ENCODE data around the gene RASGRP4.

The RASGRP4 gene

GRCh38 chr19:38375098-38375493, 50.9 kb downstream of the RASGRP4 start:
- Histone ChIP-seq H4K8ac (ENCODE audit: low read depth, low read length) (no peak overlapping the region), H3K9me3 (replicated peaks in 1 of 2; ENCODE audit: control insufficient read depth in 2 of 2, insufficient read depth in 1 of 2, low read depth in 1 of 2, low read length in 2 of 2) (no peaks in the 10 kb centered on the region), H3K4me2 (ENCODE audit: insufficient read depth, low read length, poor library complexity, severe bottlenecking) (peak overlapping the region; percentile 72), H3K27ac (replicated peaks; ENCODE audit: low read length) (no peak overlapping the region), H2BK12ac (ENCODE audit: low read length) (no peak overlapping the region), H2AK5ac (ENCODE audit: low read depth, low read length) (no peak overlapping the region), H3K4ac (ENCODE audit: low read length) (no peak overlapping the region), H3K27me3 (ENCODE audit: control insufficient read depth in 3 of 3, insufficient read depth in 3 of 3, low read depth in 1 of 3, low read length in 3 of 3) (peaks cover 0 to 11% (median 0%) of the 10 kb centered on the region in 3 experiments), H3K36me3 (replicated peaks in 1 of 2; ENCODE audit: control insufficient read depth in 2 of 2, insufficient read depth in 2 of 2, low read length in 2 of 2) (peaks cover 11 to 35% of the 10 kb centered on the region in 2 donors), H2BK120ac (ENCODE audit: low read depth, low read length) (no peak overlapping the region), H2BK5ac (ENCODE audit: low read length) (no peak overlapping the region), H2AFZ (ENCODE audit: low read length) (peak overlapping the region; percentile 94), H3K79me1 (ENCODE audit: low read depth, low read length) (peaks cover 10% of the 10 kb centered on the region), H4K91ac (ENCODE audit: low read depth, low read length, poor library complexity) (no peak overlapping the region), H3K4me1 (ENCODE audit: control insufficient read depth in 2 of 2, insufficient read depth in 1 of 2, low read depth in 1 of 2, low read length in 2 of 2) (peaks cover 8 to 9% of the 10 kb centered on the region in 2 donors), H3K14ac (ENCODE audit: low read length) (peak overlapping the region; percentile 86), H2BK15ac (ENCODE audit: low read length) (peak overlapping the region; percentile 51), H3K18ac (ENCODE audit: low read length) (peak overlapping the region; percentile 97), H3K23ac (ENCODE audit: low read depth, low read length, poor library complexity) (no peak overlapping the region), H3K9ac (ENCODE audit: low read depth, low read length, poor library complexity) (peak overlapping the region; percentile 99), H3K4me3 (ENCODE audit: low read length in 2 of 2) (peak overlapping the region; percentile 76 to 91)
- DNase-seq (ENCODE audit: low spot score) = no peak
- WGBS, 2 donors (ENCODE audit: extremely low coverage in 2 of 2, insufficient read length in 2 of 2, insufficient replicate concordance in 1 of 2) = no CpG with 5 or more reads among the region's 18 CpGs

DNA sequence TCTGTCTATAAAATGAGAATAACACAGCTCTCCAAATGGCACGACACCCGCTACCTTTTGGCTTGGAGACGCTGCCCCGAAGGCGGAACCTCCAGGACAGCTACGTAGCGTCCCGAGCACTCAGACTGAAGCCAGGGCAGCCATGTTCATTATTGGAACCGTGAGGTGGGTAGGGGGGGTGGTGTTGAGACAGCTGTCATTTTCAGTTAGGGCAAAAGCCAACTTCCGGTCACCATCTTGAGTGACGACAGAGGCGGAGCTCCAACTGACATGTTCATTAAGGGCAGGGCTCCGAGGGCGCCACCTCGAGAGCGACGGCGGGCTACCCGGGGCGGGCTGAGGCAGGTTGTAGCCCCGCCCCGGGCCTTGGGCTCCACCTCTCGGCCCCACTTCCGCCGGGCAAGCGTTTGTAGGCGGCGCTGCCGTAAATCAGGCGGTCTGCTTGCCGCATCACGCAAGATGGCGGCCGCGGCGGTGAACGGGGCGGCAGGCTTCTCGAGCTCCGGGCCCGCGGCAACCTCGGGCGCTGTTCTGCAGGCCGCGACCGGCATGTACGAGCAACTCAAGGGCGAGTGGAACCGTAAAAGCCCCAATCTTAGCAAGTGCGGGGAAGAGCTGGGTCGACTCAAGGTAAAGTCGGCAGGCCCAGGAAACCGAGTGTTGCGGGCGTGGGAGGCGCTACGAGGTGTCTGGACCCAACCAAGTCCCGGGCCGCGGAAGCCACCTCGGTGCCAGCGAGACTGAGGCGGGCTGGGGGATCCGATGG, 51.5 kb downstream of the RASGRP4 start, which contains the start of gene PSMD8:
Gene PSMD8 (plus strand): TSS at position 240 of the 766 bp plus-strand sequence. CDS start 31 bp downstream, at position 271.
- Histone ChIP-seq H3K9ac (ENCODE audit: low read depth, low read length, poor library complexity) (peak within 1 kb of the TSS; percentile 99), H3K4me2 (ENCODE audit: insufficient read depth, low read length, poor library complexity, severe bottlenecking) (peak within 1 kb of the TSS; percentile 72), H3K23ac (ENCODE audit: low read depth, low read length, poor library complexity) (peak within 1 kb of the TSS; percentile 99), H4K8ac (ENCODE audit: low read depth, low read length) (no peak within 1 kb of the TSS), H2BK5ac (ENCODE audit: low read length) (no peak within 1 kb of the TSS), H3K9me3 (replicated peaks in 1 of 2; ENCODE audit: control insufficient read depth in 2 of 2, insufficient read depth in 1 of 2, low read depth in 1 of 2, low read length in 2 of 2) (no peaks in the 10 kb centered on the region), H2AFZ (ENCODE audit: low read length) (peak within 1 kb of the TSS; percentile 94), H2BK12ac (ENCODE audit: low read length) (no peak within 1 kb of the TSS), H3K4ac (ENCODE audit: low read length) (no peak within 1 kb of the TSS), H3K27me3 (ENCODE audit: control insufficient read depth in 3 of 3, insufficient read depth in 3 of 3, low read depth in 1 of 3, low read length in 3 of 3) (peaks cover 0 to 15% (median 0%) of the 10 kb centered on the region in 3 experiments), H3K4me1 (ENCODE audit: control insufficient read depth in 2 of 2, insufficient read depth in 1 of 2, low read depth in 1 of 2, low read length in 2 of 2) (peaks cover 8 to 9% of the 10 kb centered on the region in 2 donors), H3K4me3 (ENCODE audit: low read length in 2 of 2) (peak within 1 kb of the TSS; percentile 76 to 91), H2AK5ac (ENCODE audit: low read depth, low read length) (no peak within 1 kb of the TSS), H3K36me3 (replicated peaks in 1 of 2; ENCODE audit: control insufficient read depth in 2 of 2, insufficient read depth in 2 of 2, low read length in 2 of 2) (peaks cover 10 to 32% of the 10 kb centered on the region in 2 donors), H3K14ac (ENCODE audit: low read length) (peak within 1 kb of the TSS; percentile 86), H4K91ac (ENCODE audit: low read depth, low read length, poor library complexity) (no peak within 1 kb of the TSS), H2BK15ac (ENCODE audit: low read length) (peak within 1 kb of the TSS; percentile 51), H3K27ac (replicated peaks; ENCODE audit: low read length) (peak within 1 kb of the TSS; percentile 39), H2BK120ac (ENCODE audit: low read depth, low read length) (no peak within 1 kb of the TSS), H3K79me1 (ENCODE audit: low read depth, low read length) (peaks cover 10% of the 10 kb centered on the region), H3K18ac (ENCODE audit: low read length) (peak within 1 kb of the TSS; percentile 97)
- peak; percentile 98 for DNase-seq (ENCODE audit: low spot score)
- WGBS, 2 donors (ENCODE audit: extremely low coverage in 2 of 2, insufficient read length in 2 of 2, insufficient replicate concordance in 1 of 2) = no CpG with 5 or more reads among the region's 65 CpGs

- Histone ChIP-seq H2BK120ac (ENCODE audit: low read depth, low read length) (no peak overlapping the region), H3K4me1 (ENCODE audit: control insufficient read depth in 2 of 2, insufficient read depth in 1 of 2, low read depth in 1 of 2, low read length in 2 of 2) (peaks cover 8 to 9% of the 10 kb centered on the region in 2 donors), H2AFZ (ENCODE audit: low read length) (peak overlapping the region; percentile 88), H3K79me1 (ENCODE audit: low read depth, low read length) (peaks cover 10% of the 10 kb centered on the region), H3K9me3 (replicated peaks in 1 of 2; ENCODE audit: control insufficient read depth in 2 of 2, insufficient read depth in 1 of 2, low read depth in 1 of 2, low read length in 2 of 2) (no peaks in the 10 kb centered on the region), H3K23ac (ENCODE audit: low read depth, low read length, poor library complexity) (no peak overlapping the region), H2BK12ac (ENCODE audit: low read length) (no peak overlapping the region), H3K14ac (ENCODE audit: low read length) (no peak overlapping the region), H3K18ac (ENCODE audit: low read length) (no peak overlapping the region), H2AK5ac (ENCODE audit: low read depth, low read length) (no peak overlapping the region), H3K9ac (ENCODE audit: low read depth, low read length, poor library complexity) (no peak overlapping the region), H3K27me3 (ENCODE audit: control insufficient read depth in 3 of 3, insufficient read depth in 3 of 3, low read depth in 1 of 3, low read length in 3 of 3) (peaks cover 0 to 16% (median 0%) of the 10 kb centered on the region in 3 experiments), H2BK15ac (ENCODE audit: low read length) (no peak overlapping the region), H4K91ac (ENCODE audit: low read depth, low read length, poor library complexity) (no peak overlapping the region), H4K8ac (ENCODE audit: low read depth, low read length) (no peak overlapping the region), H3K36me3 (replicated peaks in 1 of 2; ENCODE audit: control insufficient read depth in 2 of 2, insufficient read depth in 2 of 2, low read length in 2 of 2) (peaks cover 4 to 26% of the 10 kb centered on the region in 2 donors), H3K4me3 (ENCODE audit: low read length in 2 of 2) (peak overlapping the region; percentile 75 to 76), H3K27ac (replicated peaks; ENCODE audit: low read length) (peak overlapping the region; percentile 39), H3K4me2 (ENCODE audit: insufficient read depth, low read length, poor library complexity, severe bottlenecking) (peak overlapping the region; percentile 50), H2BK5ac (ENCODE audit: low read length) (no peak overlapping the region), H3K4ac (ENCODE audit: low read length) (no peak overlapping the region)
- no CpG with 5 or more reads among the region's 6 CpGs for WGBS, 2 donors (ENCODE audit: extremely low coverage in 2 of 2, insufficient read length in 2 of 2, insufficient replicate concordance in 1 of 2)
- DNase-seq (ENCODE audit: low spot score) = no peak
Measured at GRCh38 chr19:38373907-38374331, 52.1 kb downstream of the RASGRP4 start.

GRCh38 chr19:38371081-38371480, 54.9 kb downstream of the RASGRP4 start:
- Histone ChIP-seq H3K9ac (ENCODE audit: low read depth, low read length, poor library complexity) (no peak overlapping the region), H3K36me3 (replicated peaks in 1 of 2; ENCODE audit: control insufficient read depth in 2 of 2, insufficient read depth in 2 of 2, low read length in 2 of 2) (peaks cover 0 to 1% of the 10 kb centered on the region in 2 donors), H3K27ac (replicated peaks; ENCODE audit: low read length) (no peak overlapping the region), H2AFZ (ENCODE audit: low read length) (no peak overlapping the region), H3K27me3 (ENCODE audit: control insufficient read depth in 3 of 3, insufficient read depth in 3 of 3, low read depth in 1 of 3, low read length in 3 of 3) (peaks cover 0 to 16% (median 0%) of the 10 kb centered on the region in 3 experiments), H3K14ac (ENCODE audit: low read length) (no peak overlapping the region), H3K4ac (ENCODE audit: low read length) (no peak overlapping the region), H2AK5ac (ENCODE audit: low read depth, low read length) (no peak overlapping the region), H3K4me2 (ENCODE audit: insufficient read depth, low read length, poor library complexity, severe bottlenecking) (no peak overlapping the region), H2BK15ac (ENCODE audit: low read length) (no peak overlapping the region), H3K4me1 (ENCODE audit: control insufficient read depth in 2 of 2, insufficient read depth in 1 of 2, low read depth in 1 of 2, low read length in 2 of 2) (peaks cover 8 to 15% of the 10 kb centered on the region in 2 donors), H4K91ac (ENCODE audit: low read depth, low read length, poor library complexity) (no peak overlapping the region), H3K18ac (ENCODE audit: low read length) (no peak overlapping the region), H4K8ac (ENCODE audit: low read depth, low read length) (no peak overlapping the region), H3K9me3 (replicated peaks in 1 of 2; ENCODE audit: control insufficient read depth in 2 of 2, insufficient read depth in 1 of 2, low read depth in 1 of 2, low read length in 2 of 2) (no peaks in the 10 kb centered on the region), H2BK5ac (ENCODE audit: low read length) (no peak overlapping the region), H2BK120ac (ENCODE audit: low read depth, low read length) (no peak overlapping the region), H3K79me1 (ENCODE audit: low read depth, low read length) (peaks cover 8% of the 10 kb centered on the region), H3K4me3 (ENCODE audit: low read length in 2 of 2) (no peak overlapping the region), H2BK12ac (ENCODE audit: low read length) (no peak overlapping the region), H3K23ac (ENCODE audit: low read depth, low read length, poor library complexity) (no peak overlapping the region)
- no peak for DNase-seq (ENCODE audit: low spot score)
- no CpG with 5 or more reads among the region's 6 CpGs for WGBS, 2 donors (ENCODE audit: extremely low coverage in 2 of 2, insufficient read length in 2 of 2, insufficient replicate concordance in 1 of 2)

All from neuronal stem cell (in vitro differentiated cells).